ENCODE results near the gene PDIK1L. TPM values are rescaled to one million over a fixed set of nuclear protein-coding genes. Genes with fewer than 3 reads are reported as not detected.
A peak's percentile ranks its signal among the peaks of the same experiment; 100 is the strongest.

PDIK1L gene
- total RNA-seq, 4 donors from 2014 or later = 4.4 to 8.7 (median 5.9) TPM

DNA sequence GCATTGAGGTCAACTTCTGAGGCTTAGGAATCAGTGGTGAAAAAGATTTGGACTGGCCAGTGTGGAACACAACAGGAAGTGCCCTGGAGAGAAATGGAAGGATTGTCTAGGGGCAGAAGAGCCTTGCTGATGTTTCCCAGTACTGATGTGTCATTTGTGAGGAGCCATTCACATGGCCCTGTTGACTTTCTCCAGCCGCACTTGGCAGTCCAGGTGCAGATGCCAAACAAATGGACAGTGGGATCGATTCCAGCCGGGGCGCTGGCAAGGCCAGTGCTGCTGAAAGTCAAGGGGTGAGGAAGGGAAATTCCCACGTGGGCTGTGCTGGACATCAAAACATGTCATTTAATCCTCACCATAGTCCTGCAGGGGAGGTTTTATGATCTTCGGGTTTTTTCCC, 39.3 kb upstream of the PDIK1L start:
- TF ChIP-seq, protein P1, sequence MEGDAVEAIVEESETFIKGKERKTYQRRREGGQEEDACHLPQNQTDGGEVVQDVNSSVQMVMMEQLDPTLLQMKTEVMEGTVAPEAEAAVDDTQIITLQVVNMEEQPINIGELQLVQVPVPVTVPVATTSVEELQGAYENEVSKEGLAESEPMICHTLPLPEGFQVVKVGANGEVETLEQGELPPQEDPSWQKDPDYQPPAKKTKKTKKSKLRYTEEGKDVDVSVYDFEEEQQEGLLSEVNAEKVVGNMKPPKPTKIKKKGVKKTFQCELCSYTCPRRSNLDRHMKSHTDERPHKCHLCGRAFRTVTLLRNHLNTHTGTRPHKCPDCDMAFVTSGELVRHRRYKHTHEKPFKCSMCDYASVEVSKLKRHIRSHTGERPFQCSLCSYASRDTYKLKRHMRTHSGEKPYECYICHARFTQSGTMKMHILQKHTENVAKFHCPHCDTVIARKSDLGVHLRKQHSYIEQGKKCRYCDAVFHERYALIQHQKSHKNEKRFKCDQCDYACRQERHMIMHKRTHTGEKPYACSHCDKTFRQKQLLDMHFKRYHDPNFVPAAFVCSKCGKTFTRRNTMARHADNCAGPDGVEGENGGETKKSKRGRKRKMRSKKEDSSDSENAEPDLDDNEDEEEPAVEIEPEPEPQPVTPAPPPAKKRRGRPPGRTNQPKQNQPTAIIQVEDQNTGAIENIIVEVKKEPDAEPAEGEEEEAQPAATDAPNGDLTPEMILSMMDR (IDR thresholded peaks at IDR 0.05 in 4 of 5, conservative IDR thresholded peaks at IDR 0.05 in 1 of 5) = no peak
- peak in 1 of 2 donors; percentile 59 for TF ChIP-seq POLR2A (IDR thresholded peaks at IDR 0.05)
- Histone ChIP-seq H3K36me3 (no peaks in the 10 kb centered on the region), H3K27ac (peak overlapping the region; percentile 88 to 96 (median 93)), H3K27me3 (no peaks in the 10 kb centered on the region), H3K4me1 (peaks cover 48 to 72% of the 10 kb centered on the region in 2 donors), H3K4me3 (peak overlapping the region in 2 of 4 donors; percentile 29 to 30), H3K9me3 (no peaks in the 10 kb centered on the region)
- DNase-seq (peak; percentile 95 to 97), ATAC-seq (peak; percentile 51 to 56)
- intact Hi-C loops (cut with DNase I; ENCODE audit: low total_unique reads) (loop anchor here (1.0 to 2.0 kb wide), 2 partner anchors 22 to 36 kb away; no protein-coding TSS in a partner anchor), in situ Hi-C loops (cut with MboI; ENCODE audit: low sequenced_read_pairs in 4 of 4) (no loop called here)

DNA sequence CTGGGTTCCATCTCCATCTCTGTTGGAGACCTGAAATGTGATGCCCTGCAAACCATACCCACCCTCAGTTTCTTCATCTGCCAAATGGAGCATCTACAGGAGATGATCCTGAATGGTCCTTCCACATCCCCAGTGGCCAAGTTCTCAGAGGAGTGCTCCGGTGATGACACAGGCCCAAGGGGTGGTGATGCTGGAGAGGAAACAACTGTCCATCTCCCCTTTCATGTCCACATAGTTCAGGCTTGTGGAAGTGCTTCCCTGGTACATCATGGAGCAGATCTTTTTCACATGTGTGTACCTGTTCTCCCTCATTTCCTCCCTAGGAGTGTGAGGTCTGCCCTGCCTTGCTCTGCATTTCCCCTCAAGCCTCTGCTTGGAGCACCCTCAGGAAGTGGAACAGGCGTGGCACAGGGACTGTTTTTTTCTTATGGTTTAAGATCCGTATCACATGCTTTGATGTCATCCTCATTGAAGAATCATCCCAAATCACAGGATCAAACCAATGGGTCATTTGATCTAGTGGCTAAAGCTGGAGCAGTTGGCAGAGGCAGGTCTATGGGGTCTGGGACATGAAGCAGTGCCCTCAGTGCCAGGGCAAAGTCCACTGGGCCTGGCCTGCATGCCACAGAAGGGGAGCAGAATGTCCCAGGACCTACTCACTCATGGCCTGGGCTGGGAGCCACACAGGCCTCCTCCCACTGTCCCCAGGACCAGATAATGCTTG, 36.0 kb upstream of the PDIK1L start:
- H3K4me3 ChIP-seq = peak overlapping the region in 3 of 4 donors; percentile 11 to 19 (median 19)
- TF ChIP-seq, protein P1 (IDR thresholded peaks at IDR 0.05 in 4 of 5, conservative IDR thresholded peaks at IDR 0.05 in 1 of 5) = no peak
- peak; percentile 60 to 89 for TF ChIP-seq POLR2A (IDR thresholded peaks at IDR 0.05)
- no peaks in the 10 kb centered on the region for H3K36me3 ChIP-seq
- H3K27ac ChIP-seq = peak overlapping the region; percentile 88 to 96 (median 93)
- no peaks in the 10 kb centered on the region for H3K27me3 ChIP-seq
- peaks cover 57 to 85% of the 10 kb centered on the region in 2 donors for H3K4me1 ChIP-seq
- peak; percentile 57 to 59 for ATAC-seq
- DNase-seq = peak; percentile 94 to 95
- intact Hi-C loops (cut with DNase I; ENCODE audit: low total_unique reads) = no loop called here
- in situ Hi-C loops (cut with MboI; ENCODE audit: low sequenced_read_pairs in 4 of 4) = no loop called here
- no peaks in the 10 kb centered on the region for H3K9me3 ChIP-seq

DNA sequence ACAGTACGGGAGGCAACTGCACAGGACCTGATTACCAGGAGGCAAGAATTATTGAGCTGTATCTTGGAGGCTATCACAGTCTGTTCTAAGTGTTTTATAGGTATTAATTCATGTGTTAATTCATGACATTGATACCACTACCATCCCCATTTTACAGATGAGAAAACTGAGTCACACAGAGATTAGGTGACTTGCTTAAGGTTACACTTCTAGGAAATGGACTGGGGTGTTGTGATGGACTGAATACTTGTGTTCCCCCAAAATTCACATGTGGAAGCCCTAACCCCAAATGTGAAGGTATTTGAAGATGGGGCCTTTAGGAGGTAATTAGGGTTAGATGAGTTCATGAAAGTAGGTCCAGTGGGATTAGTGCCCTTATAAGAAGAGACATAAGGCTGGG, 34.1 kb upstream of the PDIK1L start:
- peaks cover 68 to 90% of the 10 kb centered on the region in 2 donors for H3K4me1 ChIP-seq
- H3K4me3 ChIP-seq = no peak overlapping the region
- intact Hi-C loops (cut with DNase I; ENCODE audit: low total_unique reads) (no loop called here), in situ Hi-C loops (cut with MboI; ENCODE audit: low sequenced_read_pairs in 4 of 4) (no loop called here)
- no peaks in the 10 kb centered on the region for H3K36me3 ChIP-seq
- DNase-seq (no peak), ATAC-seq (no peak)
- H3K9me3 ChIP-seq = no peaks in the 10 kb centered on the region
- no peak for TF ChIP-seq POLR2A (IDR thresholded peaks at IDR 0.05)
- TF ChIP-seq, protein P1 (IDR thresholded peaks at IDR 0.05 in 4 of 5, conservative IDR thresholded peaks at IDR 0.05 in 1 of 5) = no peak
- H3K27me3 ChIP-seq = no peaks in the 10 kb centered on the region
- H3K27ac ChIP-seq = peak overlapping the region; percentile 88 to 96 (median 90)

DNA sequence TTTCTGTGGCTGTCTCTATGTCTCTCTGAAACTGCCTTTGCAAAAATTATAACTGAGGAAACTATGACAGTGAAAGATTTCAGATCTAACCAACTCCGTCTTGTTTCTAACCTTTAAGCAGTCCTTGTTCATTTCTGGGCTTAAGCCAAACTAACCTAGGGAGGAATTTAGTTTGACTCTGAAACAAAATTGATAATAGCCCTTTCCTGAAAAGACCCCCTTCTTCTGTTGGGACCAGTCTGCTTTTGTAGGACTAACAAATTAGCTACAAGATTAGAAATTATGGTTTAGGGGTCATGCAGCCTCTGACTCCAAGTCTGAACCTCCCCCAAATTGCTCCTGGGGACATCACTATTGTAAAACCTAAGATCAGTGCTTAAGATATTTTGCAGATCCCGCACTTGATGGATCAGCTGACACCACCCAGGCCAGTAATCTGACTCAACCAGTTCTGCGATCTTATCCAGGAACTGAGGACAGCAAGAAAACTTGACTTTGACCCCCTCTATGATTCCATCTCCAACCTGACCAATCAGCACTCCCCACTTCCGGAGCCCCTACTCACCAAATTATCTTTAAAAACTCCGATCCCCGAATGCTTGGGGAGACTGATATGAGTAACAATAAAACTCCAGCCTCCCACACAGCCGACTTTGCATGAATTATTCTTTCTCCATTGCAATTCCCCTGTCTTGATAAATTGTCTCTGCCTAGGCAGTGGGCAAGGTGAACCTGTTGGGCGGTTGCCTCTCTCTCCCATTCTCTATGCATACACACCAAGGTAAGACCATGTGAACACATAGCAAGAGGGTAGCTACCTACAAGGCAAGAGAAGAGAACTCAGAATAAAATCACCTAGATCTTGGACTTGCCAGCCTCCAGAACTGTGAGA, 33.1 kb upstream of the PDIK1L start:
- Histone ChIP-seq H3K27ac (peak overlapping the region; percentile 88 to 96 (median 90)), H3K27me3 (no peaks in the 10 kb centered on the region), H3K9me3 (no peaks in the 10 kb centered on the region), H3K4me3 (no peak overlapping the region), H3K36me3 (no peaks in the 10 kb centered on the region), H3K4me1 (peaks cover 68 to 86% of the 10 kb centered on the region in 2 donors)
- no peak for ATAC-seq
- intact Hi-C loops (cut with DNase I; ENCODE audit: low total_unique reads) (no loop called here), in situ Hi-C loops (cut with MboI; ENCODE audit: low sequenced_read_pairs in 4 of 4) (no loop called here)
- no peak for DNase-seq
- no peak for TF ChIP-seq POLR2A (IDR thresholded peaks at IDR 0.05)
- TF ChIP-seq, protein P1 (IDR thresholded peaks at IDR 0.05 in 4 of 5, conservative IDR thresholded peaks at IDR 0.05 in 1 of 5) = no peak
